Heart right ventricle (tissue), 16 donors: ENCODE data around the gene FCER2. TPM values are rescaled to one million over a fixed set of nuclear protein-coding genes. Genes with fewer than 3 reads are reported as not detected.
A peak's percentile ranks its signal among the peaks of the same experiment; 100 is the strongest.

Experiments
- ATAC-seq, 8 donors: fragments of 200-7000 bp; cut with Tn5 transposase; one replicate each; pipeline ENCODE4 v1.9.1; 2020; ENCODE audit warnings: mild to moderate bottlenecking in 8 of 8, moderate library complexity in 8 of 8, moderate number of reproducible peaks in 1 of 8
- DNase-seq, 2 donors: peaks; one replicate each; pipeline ENCODE4 v3.0.0-alpha.2; 2020
- H3K27ac ChIP-seq, 10 donors: fragments of 200-600 bp; sonication (generic) in 2 of 10; one replicate each; pipeline versions ENCODE4 v1.5.0 to v1.8.0; 2020 to 2022; ENCODE audit warnings: mild to moderate bottlenecking in 3 of 10
- H3K27me3 ChIP-seq, 7 donors: fragments of 200-600 bp; one replicate each; pipeline ENCODE4 v1.8.0; 2021 to 2022; ENCODE audit warnings: mild to moderate bottlenecking in 2 of 7
- H3K36me3 ChIP-seq, 9 donors: fragments of 200-600 bp; sonication (generic) in 1 of 9; one replicate each; pipeline versions ENCODE4 v1.5.0 to v1.8.0; 2020 to 2022; ENCODE audit warnings: mild to moderate bottlenecking in 2 of 9
- H3K4me1 ChIP-seq, 9 donors: fragments of 200-600 bp; sonication (generic) in 1 of 9; one replicate each; pipeline versions ENCODE4 v1.5.0 to v1.8.0; 2020 to 2022; ENCODE audit warnings: mild to moderate bottlenecking in 4 of 9
- H3K4me3 ChIP-seq, 10 donors: fragments of 200-600 bp; sonication (generic) in 2 of 10; one replicate each; pipeline versions ENCODE4 v1.5.0 to v1.8.0; 2020 to 2022; ENCODE audit warnings: mild to moderate bottlenecking in 7 of 10, moderate library complexity in 2 of 10
- H3K9me3 ChIP-seq, 11 donors: fragments of 200-600 bp in 10 of 11; sonication (generic) in 2 of 11; one replicate each; pipeline versions ENCODE4 v1.5.0 to v1.8.0; 2013 to 2022; ENCODE audit warnings: mild to moderate bottlenecking in 2 of 11, control low read depth in 1 of 11, moderate library complexity in 1 of 11
- CTCF ChIP-seq, 9 donors: fragments of 200-600 bp; sonication (generic) in 2 of 9; IDR thresholded peaks; one replicate each; pipeline versions ENCODE4 v1.5.0 to v1.8.0; 2021 to 2022; ENCODE audit warnings: antibody characterized with exemption in 9 of 9, mild to moderate bottlenecking in 5 of 9, moderate library complexity in 1 of 9
- WGBS, 2 donors: extraction: QIAGEN DNeasy Blood & Tissue Kit; methylation state at CpG; one replicate each; pipeline ENCODE4 v1.1.7; 2013; ENCODE audit warnings: inconsistent platforms in 1 of 2; 5-methylcytosine and 5-hydroxymethylcytosine counted together
- intact Hi-C, 10 donors: fragments of 100-400 bp; cut with DNase I; formaldehyde crosslinking; loops; one replicate each; pipeline versions ENCODE4 v1.11.1 to v1.14.2; 2022
- polyA plus RNA-seq, 2 donors: library from polyadenylated mRNA; stranded (reverse); fragments of 200-250 nt; gene quantifications; one replicate each; pipeline ENCODE4 v1.2.3, GENCODE V29; 2013
- total RNA-seq, 10 donors: library from RNA; stranded (reverse); fragmentation: NEBNext Ultra II Directional in 3 of 10; extraction: Animal tissue kit (Norgen Biotek cat#: 25700) in 3 of 10; gene quantifications; one replicate each; pipeline versions ENCODE4 v1.2.1 to v1.2.4, GENCODE V29; 2021 to 2023
- donor health status: Arrhythmogenic right ventricular cardiomyopathy.
- donor health status: ischemic (EF 13 %, LVEDD 7.1; RV severe dilation, severe dysfunction).
- donor health status: healthy with polysubstance abuse.
- donor health status: DM: no; HTN: yes; CAD: no.
- donor health status: DM: no; HTN: no; CAD: no.
- donor health status: ischemic (EF 25% LVEDD 6.9; RV normal size, moderate dysfunction).
- donor health status: ischemic (EF 25% LVEDD 5.7; RV mildly dilated, moderate dysfunction).
- donor health status: healthy.
- donor health status: DM: yes; HTN: yes; CAD: no.
- donor health status: Ischemic cardiomyopathy.
- donor health status: ischemic (EF 35%, LVEDD 5.7; RV mildly dilated, moderate dysfunction).
- donor health status: nonischemic (EF 11% LVEDD 7.7; RV severe dilation, severe dysfunction).
- donor health status: DM: yes; HTN: yes; CAD: no.
- donor health status: PGD.
- donor health status: ischemic (EF 29% LVEDD 5.4; RV normal size, mild dysfunction).
- donor health status: nonischemic (EF 23%, LVEDD 6.1; RV moderate dilation, normal function).

FCER2 gene
- total and polyA plus RNA-seq, 12 donors: 0.13 to 1.0 (median 0.44) TPM; not detected in 5

- 37 to 43% methylated on average over 10 of the region's 10 CpGs for WGBS, 2 donors
- peaks cover 0 to 52% (median 17%) of the 10 kb centered on the region in 7 donors for H3K27me3 ChIP-seq
- ATAC-seq (no peak), DNase-seq (no peak)
- intact Hi-C loops: loop anchor here in 4 of 10 donors (5.0 to 10.0 kb wide), 4 partner anchors 110 to 572 kb away; no protein-coding TSS in a partner anchor
- peak within 1 kb of the TSS in 1 of 10 donors; percentile 78 for H3K27ac ChIP-seq
- H3K4me3 ChIP-seq: peak within 1 kb of the TSS in 1 of 10 donors; percentile 31
- H3K9me3 ChIP-seq: peaks cover 0 to 7% (median 0%) of the 10 kb centered on the region in 11 donors
- no peak for TF ChIP-seq CTCF (IDR thresholded peaks at IDR 0.05)
- H3K4me1 ChIP-seq: peaks cover 0 to 45% (median 9%) of the 10 kb centered on the region in 9 donors
- H3K36me3 ChIP-seq: no peaks in the 10 kb centered on the region
These were observed 25.1 kb downstream of the FCER2 start, which contains the start of gene MCEMP1 for GRCh38 chr19:7676854-7677253. Gene MCEMP1 (plus strand): TSS chr19:7677090. CDS start chr19:7677121, 31 bp downstream.

DNA sequence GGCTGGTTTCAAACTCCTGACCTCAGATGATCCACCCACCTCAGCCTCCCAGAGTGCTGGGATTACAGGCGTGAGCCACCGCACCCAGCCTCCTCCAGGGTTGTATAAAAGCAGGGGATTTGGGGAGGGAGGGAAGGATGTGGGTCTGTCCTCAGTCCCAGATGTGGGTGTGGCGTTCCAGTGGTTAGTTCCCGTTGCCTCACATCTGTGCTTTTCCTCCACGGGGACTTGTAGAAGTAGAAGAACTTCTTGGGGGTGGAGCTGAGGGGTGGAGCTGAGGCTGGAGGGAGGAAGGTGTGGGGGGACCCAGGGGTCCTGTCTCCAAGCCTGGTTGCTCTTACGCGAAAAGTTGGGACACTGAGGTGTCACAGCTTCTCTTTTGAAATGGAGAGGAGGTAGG lies 25.6 kb downstream of the FCER2 start:
- ATAC-seq: no peak
- H3K27ac ChIP-seq: peak overlapping the region in 1 of 10 donors; percentile 78
- TF ChIP-seq CTCF (IDR thresholded peaks at IDR 0.05): no peak
- H3K27me3 ChIP-seq: peaks cover 0 to 57% (median 20%) of the 10 kb centered on the region in 7 donors
- peaks cover 0 to 41% (median 4%) of the 10 kb centered on the region in 9 donors for H3K4me1 ChIP-seq
- intact Hi-C loops: loop anchor here in 4 of 10 donors (5.0 to 10.0 kb wide), 4 partner anchors 109 to 572 kb away; no protein-coding TSS in a partner anchor
- peak overlapping the region in 1 of 10 donors; percentile 31 for H3K4me3 ChIP-seq
- no peak for DNase-seq
- 38 to 40% methylated on average over 7 of the region's 7 CpGs for WGBS, 2 donors
- no peaks in the 10 kb centered on the region for H3K36me3 ChIP-seq
- peaks cover 0 to 7% (median 0%) of the 10 kb centered on the region in 11 donors for H3K9me3 ChIP-seq

- intact Hi-C loops: loop anchor here in 4 of 10 donors (5.0 to 10.0 kb wide), 4 partner anchors 107 to 570 kb away; no protein-coding TSS in a partner anchor
- WGBS, 2 donors: 53 to 57% methylated on average over 18 to 21 of the region's 21 CpGs
These were observed 27.6 kb downstream of the FCER2 start for GRCh38 chr19:7674010-7675005.

More at GRCh38 chr19:7674010-7675005, 27.6 kb downstream of the FCER2 start:
- Histone ChIP-seq H3K27me3 (peaks cover 0 to 68% (median 31%) of the 10 kb centered on the region in 7 donors), H3K9me3 (peaks cover 0 to 7% (median 0%) of the 10 kb centered on the region in 11 donors), H3K4me1 (peaks cover 0 to 34% (median 0%) of the 10 kb centered on the region in 9 donors), H3K27ac (peak overlapping the region in 1 of 10 donors; percentile 60), H3K36me3 (no peaks in the 10 kb centered on the region), H3K4me3 (no peak overlapping the region)
- DNase-seq: peak; percentile 40 to 64
- peak in 7 of 8 donors; percentile 62 to 91 (median 76) for ATAC-seq
- TF ChIP-seq CTCF (IDR thresholded peaks at IDR 0.05): no peak
